ENCODE results near the gene LDOC1. TPM values are rescaled to one million over a fixed set of nuclear protein-coding genes. Genes with fewer than 3 reads are reported as not detected.

Gene LDOC1
- total RNA-seq, 1 experiment from 2014 or later, result 25.6 TPM

- Histone ChIP-seq H3K4me2 (ENCODE audit: insufficient read depth, insufficient read length, low read length) (no peak overlapping the region), H3K27ac (ENCODE audit: insufficient read length, low read depth, low read length) (no peak overlapping the region), H4K91ac (ENCODE audit: insufficient read length, low read depth, low read length) (no peak overlapping the region), H4K20me1 (ENCODE audit: control insufficient read depth, insufficient read depth, insufficient read length) (no peaks in the 10 kb centered on the region), H3K14ac (ENCODE audit: insufficient read depth, low read length) (no peak overlapping the region), H3K9me3 (ENCODE audit: control insufficient read depth, low read depth, low read length) (peaks cover 22% of the 10 kb centered on the region), H3K18ac (ENCODE audit: insufficient read length, low read depth, low read length) (no peak overlapping the region), H2AK5ac (ENCODE audit: insufficient read length, low read length) (no peak overlapping the region), H3K23me2 (ENCODE audit: insufficient read length, low read depth, low read length, poor library complexity, severe bottlenecking) (no peaks in the 10 kb centered on the region), H2BK15ac (ENCODE audit: low read depth, low read length) (no peak overlapping the region), H3T11ph (ENCODE audit: low read length) (no peak overlapping the region), H3K27me3 (ENCODE audit: insufficient read depth, low read length) (no peaks in the 10 kb centered on the region), H2BK12ac (ENCODE audit: insufficient read length, low read depth, low read length) (no peak overlapping the region), H3K9ac (ENCODE audit: extremely low read depth, insufficient read length, low read length) (no peak overlapping the region), H2AFZ (ENCODE audit: low read length) (no peak overlapping the region), H4K8ac (replicated peaks; ENCODE audit: insufficient read length, low read depth, low read length) (no peak overlapping the region), H3K79me1 (ENCODE audit: insufficient read depth, low read depth, low read length, poor library complexity, severe bottlenecking) (no peaks in the 10 kb centered on the region), H2BK5ac (ENCODE audit: insufficient read length, low read length) (no peak overlapping the region), H3K23ac (ENCODE audit: insufficient read length, low read depth, low read length) (no peak overlapping the region), H3K4ac (ENCODE audit: low read depth, low read length) (no peak overlapping the region), H3K79me2 (ENCODE audit: insufficient read depth, low read length) (no peaks in the 10 kb centered on the region), H3K4me1 (ENCODE audit: insufficient read depth, low read length) (no peaks in the 10 kb centered on the region), H2BK120ac (ENCODE audit: low read depth, low read length, poor library complexity, severe bottlenecking) (no peak overlapping the region), H3K56ac (ENCODE audit: insufficient read length, low read depth, low read length) (no peak overlapping the region), H2BK20ac (ENCODE audit: low read depth, low read length, poor library complexity, severe bottlenecking) (no peak overlapping the region), H4K5ac (ENCODE audit: insufficient read length, low read depth, low read length) (no peak overlapping the region)
- H3K27ac Mint-ChIP-seq, result no peak overlapping the region
- H3K36me3 Mint-ChIP-seq (ENCODE audit: insufficient read depth in 1 of 3, low read depth in 3 of 3), result peaks cover 0 to 4% (median 3%) of the 10 kb centered on the region in 3 experiments; a peak in 3 of 7 replicates
- TF ChIP-seq, protein P1, sequence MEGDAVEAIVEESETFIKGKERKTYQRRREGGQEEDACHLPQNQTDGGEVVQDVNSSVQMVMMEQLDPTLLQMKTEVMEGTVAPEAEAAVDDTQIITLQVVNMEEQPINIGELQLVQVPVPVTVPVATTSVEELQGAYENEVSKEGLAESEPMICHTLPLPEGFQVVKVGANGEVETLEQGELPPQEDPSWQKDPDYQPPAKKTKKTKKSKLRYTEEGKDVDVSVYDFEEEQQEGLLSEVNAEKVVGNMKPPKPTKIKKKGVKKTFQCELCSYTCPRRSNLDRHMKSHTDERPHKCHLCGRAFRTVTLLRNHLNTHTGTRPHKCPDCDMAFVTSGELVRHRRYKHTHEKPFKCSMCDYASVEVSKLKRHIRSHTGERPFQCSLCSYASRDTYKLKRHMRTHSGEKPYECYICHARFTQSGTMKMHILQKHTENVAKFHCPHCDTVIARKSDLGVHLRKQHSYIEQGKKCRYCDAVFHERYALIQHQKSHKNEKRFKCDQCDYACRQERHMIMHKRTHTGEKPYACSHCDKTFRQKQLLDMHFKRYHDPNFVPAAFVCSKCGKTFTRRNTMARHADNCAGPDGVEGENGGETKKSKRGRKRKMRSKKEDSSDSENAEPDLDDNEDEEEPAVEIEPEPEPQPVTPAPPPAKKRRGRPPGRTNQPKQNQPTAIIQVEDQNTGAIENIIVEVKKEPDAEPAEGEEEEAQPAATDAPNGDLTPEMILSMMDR (conservative IDR thresholded peaks at IDR 0.05), result no peak
- no peaks in the 10 kb centered on the region; the same call in 1 of the 2 replicates for H3K27me3 Mint-ChIP-seq (ENCODE audit: low read depth)
- H3K9me3 Mint-ChIP-seq, result peaks cover 60 to 70% of the 10 kb centered on the region in 2 experiments
- DNase-seq, result no peak
- no peak overlapping the region for H3K4me3 Mint-ChIP-seq
- no CpG with 5 or more reads among the region's 2 CpGs for WGBS (ENCODE audit: extremely low coverage, insufficient read length, low lambda C conversion rate)
- no peaks in the 10 kb centered on the region for H3K4me1 Mint-ChIP-seq
These were observed 44.7 kb upstream of the LDOC1 start for GRCh38 chrX:141221611-141222010.

Measured in H9 (cell line).